Loucy (cell line): Measurements from ENCODE around the gene FLCN.
"Not testable (repeated sequence)": the region's sequence is repeated elsewhere in the genome, so short reads cannot be mapped to it uniquely, and the experiment has no call there.

Experiments used
- H2AFZ ChIP-seq: fragments of 200-600 bp; sonication (generic); 2 replicates; pipeline ENCODE4 v1.6.0; 2016; ENCODE audit warnings: antibody characterized with exemption, mild to moderate bottlenecking, low read length, moderate library complexity
- H3F3A ChIP-seq: fragments of 200-600 bp; 2 replicates; pipeline ENCODE4 v1.6.0; 2016; ENCODE audit warnings: antibody characterized with exemption, low read depth, mild to moderate bottlenecking
- H3K27me3 ChIP-seq: fragments of 200-600 bp; sonication (generic); 2 replicates; pipeline ENCODE4 v1.6.1; 2014; ENCODE audit warnings: low read length, mild to moderate bottlenecking; ENCODE audit not compliant: insufficient read depth, poor library complexity, severe bottlenecking
- H3K36me3 ChIP-seq: fragments of 200-600 bp; sonication (generic); 2 replicates; pipeline ENCODE4 v1.6.1; 2016; ENCODE audit warnings: low read length; ENCODE audit not compliant: insufficient read depth
- H3K4me1 ChIP-seq: fragments of 200-600 bp; sonication (generic); 2 replicates; pipeline ENCODE4 v1.5.1; 2014; ENCODE audit warnings: low read length, mild to moderate bottlenecking; ENCODE audit not compliant: insufficient read depth, poor library complexity, severe bottlenecking
- H3K4me2 ChIP-seq: fragments of 200-600 bp; sonication (generic); 2 replicates; pipeline ENCODE4 v1.6.0; 2014; ENCODE audit warnings: antibody characterized with exemption, low read length, low read depth, mild to moderate bottlenecking; ENCODE audit not compliant: poor library complexity, severe bottlenecking
- H3K4me3 ChIP-seq: fragments of 200-600 bp; sonication (generic); 2 replicates; pipeline ENCODE4 v1.5.1; 2014; ENCODE audit warnings: low read length, mild to moderate bottlenecking, mixed read lengths; ENCODE audit not compliant: poor library complexity, severe bottlenecking
- H3K79me2 ChIP-seq: fragments of 200-600 bp; sonication (generic); 2 replicates; pipeline ENCODE4 v1.6.1; 2014; ENCODE audit warnings: low read length; ENCODE audit not compliant: insufficient read depth
- H3K9ac ChIP-seq: fragments of 200-600 bp; sonication (generic); 2 replicates; pipeline ENCODE4 v1.6.0; 2014; ENCODE audit warnings: mild to moderate bottlenecking, low read depth, low read length, moderate library complexity; ENCODE audit not compliant: poor library complexity, severe bottlenecking
- H3K9me2 ChIP-seq: fragments of 200-600 bp; sonication (generic); replicated peaks from 2 replicates; pipeline ENCODE4 v1.6.1; 2016; ENCODE audit warnings: low read depth, low read length, mixed read lengths
- H3K9me3 ChIP-seq: fragments of 200-600 bp; sonication (generic); 2 replicates; pipeline ENCODE4 v1.6.1; 2014; ENCODE audit warnings: mild to moderate bottlenecking, antibody characterized with exemption, low read length, low read depth; ENCODE audit not compliant: insufficient read depth
- H4K20me1 ChIP-seq: fragments of 200-600 bp; sonication (generic); 2 replicates; pipeline ENCODE4 v1.6.0; 2014; ENCODE audit warnings: antibody characterized with exemption, low read length, mild to moderate bottlenecking; ENCODE audit not compliant: insufficient read depth, poor library complexity, severe bottlenecking
- EZH2phosphoT487 ChIP-seq: fragments of 200-600 bp; IDR thresholded peaks from 2 replicates; pipeline ENCODE4 v1.6.1; 2018; ENCODE audit warnings: antibody characterized with exemption, mild to moderate bottlenecking, moderate library complexity, borderline replicate concordance
- TF ChIP-seq, protein P1 (sequence below): fragments of 200-600 bp; sonication (generic); conservative IDR thresholded peaks from 2 replicates; pipeline ENCODE4 v1.5.1; 2014; ENCODE audit warnings: mild to moderate bottlenecking, antibody characterized with exemption, low read length

Gene FLCN

DNA sequence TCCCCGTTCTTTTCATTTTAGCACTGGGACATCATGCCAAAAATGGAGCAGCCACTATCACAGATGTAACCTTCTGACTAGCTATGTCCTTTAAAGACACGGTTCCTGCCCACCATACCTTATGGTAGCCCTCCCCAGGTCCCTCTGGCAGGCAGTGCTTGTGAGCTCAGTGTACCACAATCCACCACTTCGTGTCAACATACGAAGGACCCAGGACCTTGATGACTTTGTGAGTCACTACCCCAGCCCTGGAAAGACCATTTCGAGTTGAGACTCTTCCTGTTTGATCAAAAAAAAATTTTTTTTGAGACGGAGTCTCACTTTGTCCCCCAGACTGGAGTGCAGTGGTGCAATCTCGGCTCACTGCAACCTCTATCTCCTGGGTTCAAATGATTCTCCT lies 21.0 kb upstream of the FLCN start:
- no peak overlapping the region for H2AFZ ChIP-seq
- H3K9me2 ChIP-seq = no peaks in the 10 kb centered on the region
- H4K20me1 ChIP-seq = peaks cover 4% of the 10 kb centered on the region
- H3K79me2 ChIP-seq = no peaks in the 10 kb centered on the region
- no peaks in the 10 kb centered on the region for H3F3A ChIP-seq
- no peaks in the 10 kb centered on the region for H3K4me1 ChIP-seq
- H3K36me3 ChIP-seq = peaks cover 70% of the 10 kb centered on the region
- no peak overlapping the region for H3K4me2 ChIP-seq
- H3K9ac ChIP-seq = no peak overlapping the region
- H3K9me3 ChIP-seq = no peaks in the 10 kb centered on the region
- no peaks in the 10 kb centered on the region for H3K27me3 ChIP-seq
- no peak overlapping the region for H3K4me3 ChIP-seq
- TF ChIP-seq, protein P1, sequence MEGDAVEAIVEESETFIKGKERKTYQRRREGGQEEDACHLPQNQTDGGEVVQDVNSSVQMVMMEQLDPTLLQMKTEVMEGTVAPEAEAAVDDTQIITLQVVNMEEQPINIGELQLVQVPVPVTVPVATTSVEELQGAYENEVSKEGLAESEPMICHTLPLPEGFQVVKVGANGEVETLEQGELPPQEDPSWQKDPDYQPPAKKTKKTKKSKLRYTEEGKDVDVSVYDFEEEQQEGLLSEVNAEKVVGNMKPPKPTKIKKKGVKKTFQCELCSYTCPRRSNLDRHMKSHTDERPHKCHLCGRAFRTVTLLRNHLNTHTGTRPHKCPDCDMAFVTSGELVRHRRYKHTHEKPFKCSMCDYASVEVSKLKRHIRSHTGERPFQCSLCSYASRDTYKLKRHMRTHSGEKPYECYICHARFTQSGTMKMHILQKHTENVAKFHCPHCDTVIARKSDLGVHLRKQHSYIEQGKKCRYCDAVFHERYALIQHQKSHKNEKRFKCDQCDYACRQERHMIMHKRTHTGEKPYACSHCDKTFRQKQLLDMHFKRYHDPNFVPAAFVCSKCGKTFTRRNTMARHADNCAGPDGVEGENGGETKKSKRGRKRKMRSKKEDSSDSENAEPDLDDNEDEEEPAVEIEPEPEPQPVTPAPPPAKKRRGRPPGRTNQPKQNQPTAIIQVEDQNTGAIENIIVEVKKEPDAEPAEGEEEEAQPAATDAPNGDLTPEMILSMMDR = no peak
- no peak for TF ChIP-seq EZH2phosphoT487

DNA sequence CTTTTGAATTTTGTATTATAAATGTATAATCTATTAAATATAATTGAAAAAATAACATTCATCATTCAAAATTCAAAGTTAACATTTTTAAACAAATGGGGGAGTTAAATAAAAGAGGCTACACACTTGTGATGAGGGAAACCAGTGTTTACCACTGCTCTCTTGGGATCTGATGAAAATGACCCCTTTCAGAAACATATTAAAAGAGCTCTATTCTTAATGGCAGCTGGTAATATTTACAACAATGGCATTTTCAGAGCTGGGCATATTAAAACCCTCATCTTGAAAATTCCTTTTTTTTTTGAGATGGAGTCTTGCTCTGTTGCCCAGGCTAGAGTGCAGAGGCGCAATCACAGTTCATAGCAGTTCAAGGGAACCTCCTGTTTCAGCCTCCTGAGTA lies 19.3 kb upstream of the FLCN start:
- H3K27me3 ChIP-seq = no peaks in the 10 kb centered on the region
- H3K9me3 ChIP-seq = no peaks in the 10 kb centered on the region
- TF ChIP-seq, protein P1 = no peak
- no peak for TF ChIP-seq EZH2phosphoT487
- H3K79me2 ChIP-seq = no peaks in the 10 kb centered on the region
- no peak overlapping the region for H3K4me3 ChIP-seq
- no peak overlapping the region for H3K4me2 ChIP-seq
- H3K36me3 ChIP-seq = peaks cover 77% of the 10 kb centered on the region
- H4K20me1 ChIP-seq = peaks cover 4% of the 10 kb centered on the region
- no peaks in the 10 kb centered on the region for H3K9me2 ChIP-seq
- no peak overlapping the region for H3K9ac ChIP-seq
- no peaks in the 10 kb centered on the region for H3K4me1 ChIP-seq
- H3F3A ChIP-seq = no peaks in the 10 kb centered on the region
- H2AFZ ChIP-seq = no peak overlapping the region

DNA sequence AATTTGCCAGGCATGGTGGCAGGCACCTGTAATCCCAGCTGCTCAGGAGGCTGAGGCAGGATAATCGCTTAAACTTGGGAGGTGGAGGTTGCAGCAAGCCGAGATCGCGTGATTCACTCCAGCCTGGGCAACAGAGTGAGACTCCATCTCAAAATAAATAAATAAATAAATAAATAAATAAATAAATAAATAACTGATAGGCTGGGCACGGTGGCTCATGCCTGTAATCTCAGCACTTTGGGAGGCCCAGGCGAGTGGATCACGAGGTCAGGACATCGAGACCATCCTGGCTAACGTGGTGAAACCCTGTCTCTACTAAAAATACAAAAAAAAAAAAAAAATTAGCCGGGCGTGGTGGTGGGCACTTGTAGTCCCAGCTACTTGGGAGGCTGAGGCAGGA lies 18.7 kb upstream of the FLCN start:
- H3K4me3 ChIP-seq, H3K9ac ChIP-seq, H2AFZ ChIP-seq, H3K79me2 ChIP-seq, H3K27me3 ChIP-seq, H4K20me1 ChIP-seq, H3K4me2 ChIP-seq, H3K4me1 ChIP-seq, H3K9me3 ChIP-seq, H3F3A ChIP-seq, H3K9me2 ChIP-seq: not testable (repeated sequence)
- peaks cover 76% of the 10 kb centered on the region for H3K36me3 ChIP-seq

DNA sequence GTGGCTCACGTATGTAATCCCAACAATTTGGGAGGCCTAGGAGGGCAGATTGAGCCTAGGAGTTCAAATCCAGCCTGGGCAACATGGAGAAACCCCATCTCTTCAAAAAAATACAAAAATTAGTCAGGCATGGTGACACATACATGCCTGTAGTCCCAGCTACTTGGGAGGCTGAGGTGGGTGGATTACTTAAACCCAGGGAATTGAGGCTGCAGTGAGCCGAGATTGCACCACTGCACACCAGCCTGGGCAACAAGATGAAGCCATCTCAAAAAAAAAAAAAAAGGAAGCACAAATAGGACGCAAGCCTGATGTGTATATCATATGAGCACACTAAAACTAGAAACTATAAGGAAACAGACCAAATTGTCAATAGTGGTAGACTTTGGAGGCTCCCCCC lies 17.1 kb upstream of the FLCN start:
- Histone ChIP-seq H3K4me2 (no peak overlapping the region), H3K36me3 (peaks cover 70% of the 10 kb centered on the region), H3K9ac (no peak overlapping the region), H3K27me3 (no peaks in the 10 kb centered on the region), H3K9me3 (no peaks in the 10 kb centered on the region), H3K79me2 (no peaks in the 10 kb centered on the region), H2AFZ (no peak overlapping the region), H3K4me3 (no peak overlapping the region), H3F3A (no peaks in the 10 kb centered on the region), H3K4me1 (no peaks in the 10 kb centered on the region), H3K9me2 (no peaks in the 10 kb centered on the region), H4K20me1 (peaks cover 4% of the 10 kb centered on the region)
- no peak for TF ChIP-seq EZH2phosphoT487
- TF ChIP-seq, protein P1 = no peak
